Lung (tissue), 12 donors: ENCODE data around the gene CDH4. TPM values are rescaled to one million over a fixed set of nuclear protein-coding genes. Genes with fewer than 3 reads are reported as not detected.

Source experiments
- ATAC-seq: fragments of 200-7000 bp; cut with Tn5 transposase; one replicate; pipeline ENCODE4 v1.9.1; 2020; ENCODE audit warnings: moderate number of reproducible peaks; ENCODE audit not compliant: insufficient read depth, low FRiP score
- DNase-seq, 3 donors: peaks; one replicate each; pipeline ENCODE4 v3.0.0-alpha.2; 2013 to 2017
- H3K27ac ChIP-seq, 2 donors: one replicate each; pipeline ENCODE4 v1.5.1; 2013; ENCODE audit warnings: mild to moderate bottlenecking in 2 of 2, moderate library complexity in 2 of 2, control low read depth in 1 of 2, inconsistent platforms in 1 of 2, low read depth in 1 of 2, low read length in 1 of 2
- H3K27me3 ChIP-seq, 3 donors: one replicate each; pipeline ENCODE4 v1.5.1; 2013; ENCODE audit warnings: low read length in 2 of 3; ENCODE audit not compliant: control insufficient read depth in 3 of 3, insufficient read depth in 3 of 3
- H3K36me3 ChIP-seq, 4 donors: one replicate each; pipeline ENCODE4 v1.5.1; 2013; ENCODE audit warnings: low read length in 4 of 4, mild to moderate bottlenecking in 1 of 4, moderate library complexity in 1 of 4; ENCODE audit not compliant: control insufficient read depth in 4 of 4, insufficient read depth in 4 of 4
- H3K4me1 ChIP-seq, 5 donors: one replicate each; pipeline ENCODE4 v1.5.1; 2013; ENCODE audit warnings: low read length in 5 of 5, mild to moderate bottlenecking in 2 of 5, moderate library complexity in 1 of 5; ENCODE audit not compliant: control insufficient read depth in 5 of 5, insufficient read depth in 5 of 5
- H3K4me3 ChIP-seq: one replicate; pipeline ENCODE4 v1.5.1; 2013; ENCODE audit warnings: mild to moderate bottlenecking, control low read depth, moderate library complexity
- H3K9ac ChIP-seq, 2 donors: one replicate each; pipeline ENCODE4 v1.5.1; 2013; ENCODE audit warnings: low read length in 2 of 2, control low read depth in 1 of 2; ENCODE audit not compliant: insufficient read depth in 1 of 2
- H3K9me3 ChIP-seq, 4 donors: one replicate each; pipeline ENCODE4 v1.5.1; 2013; ENCODE audit warnings: low read length in 3 of 4, mild to moderate bottlenecking in 1 of 4, moderate library complexity in 1 of 4; ENCODE audit not compliant: control insufficient read depth in 4 of 4, insufficient read depth in 3 of 4
- WGBS, 2 donors: extraction: QIAGEN DNeasy Blood & Tissue Kit; methylation state at CpG; one replicate each; pipeline ENCODE4 v1.1.7; 2013; 5-methylcytosine and 5-hydroxymethylcytosine counted together
- polyA plus RNA-seq, 2 donors: library from polyadenylated mRNA; stranded (reverse); fragments of 200-250 nt; gene quantifications; one replicate each; pipeline ENCODE4 v1.2.1, GENCODE V29; 2013
- total RNA-seq, 2 donors: library from RNA; depleted of rRNA in 1 of 2; stranded (reverse); fragments of >200 nt in 1 of 2; gene quantifications; one replicate each; pipeline ENCODE4 v1.2.1, GENCODE V29; 2014 to 2021
- TF ChIP-seq, protein P1 (sequence below): IDR thresholded peaks from 2 replicates; pipeline ENCODE4 v1.5.1; 2012; ENCODE audit warnings: mild to moderate bottlenecking; ENCODE audit errors: control extremely low read depth, extremely low read depth
- donor health status: control.
- donor health status: control.
- donor health status: Bipolar disorder and iron deficiency.
- donor health status: healthy.
- donor health status: DM: yes; HTN: yes; CAD: no.

Gene CDH4
- total and polyA plus RNA-seq, 4 donors: 0.10 to 2.1 (median 0.34) TPM

DNA sequence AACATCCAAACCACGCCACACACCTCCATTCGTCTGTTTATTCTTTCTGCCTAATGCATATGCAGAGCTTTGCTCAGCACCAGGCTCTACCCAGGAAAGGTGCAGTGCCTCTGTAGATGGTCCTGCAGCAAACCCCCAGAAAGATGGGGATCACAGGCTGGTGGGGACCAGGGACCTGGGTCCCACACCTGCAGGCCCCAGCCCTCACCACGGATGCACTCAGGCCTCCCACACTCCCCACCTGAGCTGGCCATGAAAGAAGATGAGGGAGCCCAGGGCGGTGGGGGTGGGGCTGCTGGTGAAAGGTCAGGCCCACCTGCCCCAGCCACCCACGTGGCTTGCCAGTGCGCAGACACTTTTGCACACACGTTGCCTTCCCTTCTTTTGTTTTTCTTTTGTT lies 595.9 kb downstream of the CDH4 start:
- Histone ChIP-seq H3K4me3 (no peak overlapping the region), H3K4me1 (peaks cover 0 to 19% (median 0%) of the 10 kb centered on the region in 5 donors), H3K27me3 (peaks cover 0 to 11% (median 3%) of the 10 kb centered on the region in 3 donors), H3K36me3 (peaks cover 0 to 4% (median 0%) of the 10 kb centered on the region in 4 donors), H3K9ac (no peak overlapping the region), H3K9me3 (peaks cover 0 to 16% (median 0%) of the 10 kb centered on the region in 4 donors), H3K27ac (no peak overlapping the region)
- ATAC-seq: no peak
- DNase-seq: no peak
- 83 to 89% methylated on average over 7 of the region's 7 CpGs for WGBS, 2 donors
- TF ChIP-seq, protein P1, sequence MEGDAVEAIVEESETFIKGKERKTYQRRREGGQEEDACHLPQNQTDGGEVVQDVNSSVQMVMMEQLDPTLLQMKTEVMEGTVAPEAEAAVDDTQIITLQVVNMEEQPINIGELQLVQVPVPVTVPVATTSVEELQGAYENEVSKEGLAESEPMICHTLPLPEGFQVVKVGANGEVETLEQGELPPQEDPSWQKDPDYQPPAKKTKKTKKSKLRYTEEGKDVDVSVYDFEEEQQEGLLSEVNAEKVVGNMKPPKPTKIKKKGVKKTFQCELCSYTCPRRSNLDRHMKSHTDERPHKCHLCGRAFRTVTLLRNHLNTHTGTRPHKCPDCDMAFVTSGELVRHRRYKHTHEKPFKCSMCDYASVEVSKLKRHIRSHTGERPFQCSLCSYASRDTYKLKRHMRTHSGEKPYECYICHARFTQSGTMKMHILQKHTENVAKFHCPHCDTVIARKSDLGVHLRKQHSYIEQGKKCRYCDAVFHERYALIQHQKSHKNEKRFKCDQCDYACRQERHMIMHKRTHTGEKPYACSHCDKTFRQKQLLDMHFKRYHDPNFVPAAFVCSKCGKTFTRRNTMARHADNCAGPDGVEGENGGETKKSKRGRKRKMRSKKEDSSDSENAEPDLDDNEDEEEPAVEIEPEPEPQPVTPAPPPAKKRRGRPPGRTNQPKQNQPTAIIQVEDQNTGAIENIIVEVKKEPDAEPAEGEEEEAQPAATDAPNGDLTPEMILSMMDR: no peak

DNA sequence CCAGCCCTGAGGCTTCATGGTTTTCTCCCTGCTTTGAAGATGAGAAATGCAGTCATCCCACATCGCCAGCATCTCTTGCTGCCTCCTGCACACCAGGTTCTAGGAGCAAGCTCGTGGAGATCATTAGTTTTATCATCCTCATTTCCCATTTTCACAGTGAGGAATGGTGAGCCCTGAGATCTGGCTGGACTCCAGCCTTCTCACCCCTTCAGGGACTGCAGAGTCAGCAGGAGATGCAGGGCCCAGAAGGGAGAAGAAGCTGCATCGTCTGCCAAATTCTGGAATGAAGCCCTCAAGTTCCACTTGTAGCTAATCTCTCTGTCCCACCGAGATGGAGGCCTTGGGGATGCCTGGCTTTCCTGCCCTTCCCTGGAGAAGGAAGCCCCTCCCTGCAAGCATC lies 596.8 kb downstream of the CDH4 start:
- Histone ChIP-seq H3K27me3 (peaks cover 0 to 11% (median 3%) of the 10 kb centered on the region in 3 donors), H3K4me3 (no peak overlapping the region), H3K36me3 (peaks cover 0 to 4% (median 0%) of the 10 kb centered on the region in 4 donors), H3K27ac (no peak overlapping the region), H3K9me3 (peaks cover 0 to 16% (median 0%) of the 10 kb centered on the region in 4 donors), H3K9ac (no peak overlapping the region), H3K4me1 (peaks cover 0 to 19% (median 0%) of the 10 kb centered on the region in 5 donors)
- TF ChIP-seq, protein P1: no peak
- DNase-seq (peak in 2 of 3 donors; percentile 10 to 37), ATAC-seq (no peak)
- WGBS, 2 donors: 61 to 81% methylated on average over 4 of the region's 4 CpGs

DNA sequence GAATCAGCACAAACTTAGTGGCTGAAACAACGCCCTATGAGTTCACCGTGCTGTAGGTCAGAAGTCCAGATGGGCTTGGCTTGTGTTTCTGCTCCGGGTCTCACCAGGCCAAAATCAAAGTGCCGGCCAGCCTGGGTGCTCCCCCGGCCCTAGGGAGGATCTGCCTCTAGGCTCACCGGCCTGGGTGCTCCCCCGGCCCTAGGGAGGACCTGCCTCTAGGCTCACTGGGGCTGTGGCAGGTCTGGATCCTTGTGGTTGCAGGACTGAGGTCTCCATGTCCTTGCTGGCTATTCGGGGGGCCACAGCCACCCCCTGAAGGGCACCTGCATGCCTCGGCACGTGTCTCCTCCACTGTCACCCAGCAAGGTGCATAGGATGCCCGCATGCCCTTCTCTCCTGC lies 597.3 kb downstream of the CDH4 start:
- peaks cover 0 to 4% (median 0%) of the 10 kb centered on the region in 4 donors for H3K36me3 ChIP-seq
- WGBS, 2 donors: 80 to 89% methylated on average over 11 of the region's 11 CpGs
- no peak overlapping the region for H3K4me3 ChIP-seq
- TF ChIP-seq, protein P1: no peak
- peaks cover 0 to 11% (median 3%) of the 10 kb centered on the region in 3 donors for H3K27me3 ChIP-seq
- peaks cover 0 to 19% (median 0%) of the 10 kb centered on the region in 5 donors for H3K4me1 ChIP-seq
- ATAC-seq: no peak
- no peak overlapping the region for H3K27ac ChIP-seq
- peaks cover 0 to 16% (median 0%) of the 10 kb centered on the region in 4 donors for H3K9me3 ChIP-seq
- no peak for DNase-seq
- H3K9ac ChIP-seq: no peak overlapping the region

DNA sequence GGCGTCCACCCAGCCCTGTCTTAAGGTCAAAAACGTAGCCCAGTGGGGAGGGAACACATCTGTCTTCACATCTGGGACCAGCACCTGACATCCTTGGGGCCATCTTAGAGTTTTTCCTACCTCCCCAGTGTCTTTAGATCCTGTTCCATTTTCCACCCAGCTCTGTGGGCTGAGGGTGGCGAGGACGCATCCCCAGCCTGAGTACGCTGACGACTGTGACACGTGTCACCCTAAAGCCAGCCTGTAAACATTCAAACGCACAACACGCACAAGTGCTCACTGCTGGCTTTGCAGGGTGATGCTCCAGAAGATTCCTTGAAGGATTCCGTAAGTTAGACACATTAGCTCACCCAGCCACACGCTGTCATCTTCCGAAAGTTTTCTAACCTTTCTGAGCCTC lies 597.8 kb downstream of the CDH4 start:
- H3K27me3 ChIP-seq: peaks cover 0 to 11% (median 3%) of the 10 kb centered on the region in 3 donors
- H3K4me1 ChIP-seq: peaks cover 0 to 19% (median 0%) of the 10 kb centered on the region in 5 donors
- DNase-seq: no peak
- H3K36me3 ChIP-seq: peaks cover 0 to 4% (median 0%) of the 10 kb centered on the region in 4 donors
- H3K4me3 ChIP-seq: no peak overlapping the region
- H3K9me3 ChIP-seq: peaks cover 0 to 16% (median 0%) of the 10 kb centered on the region in 4 donors
- ATAC-seq: no peak
- TF ChIP-seq, protein P1: no peak
- H3K9ac ChIP-seq: no peak overlapping the region
- no peak overlapping the region for H3K27ac ChIP-seq
- WGBS, 2 donors: 82 to 86% methylated on average over 12 of the region's 12 CpGs
